SK-N-SH treated with all-trans-retinoic acid at 6 μM for 48 hours (cell line): ENCODE results near the gene TMEM30B.

ENCODE experiments used
- CSRNP3 ChIP-seq: fragments of 250-450 bp; sonication (Bioruptor Pico); IDR thresholded peaks from 2 replicates; pipeline ENCODE4 v1.5.1; 2021; ENCODE audit warnings: mild to moderate bottlenecking, moderate library complexity
- ESRRG ChIP-seq: fragments of 250-450 bp; sonication (Bioruptor Pico); IDR thresholded peaks from 2 replicates; pipeline ENCODE4 v1.6.1; 2021; ENCODE audit warnings: mild to moderate bottlenecking
- GLIS3 ChIP-seq: fragments of 250-450 bp; sonication (Bioruptor Pico); IDR thresholded peaks from 2 replicates; pipeline ENCODE4 v1.5.0; 2020; ENCODE audit warnings: mild to moderate bottlenecking, moderate library complexity
- PATZ1 ChIP-seq: fragments of 250-450 bp; sonication (Bioruptor Pico); IDR thresholded peaks from 2 replicates; pipeline ENCODE4 v1.8.0; 2020; ENCODE audit warnings: mild to moderate bottlenecking, moderate library complexity, borderline replicate concordance
- SNAI2 ChIP-seq: fragments of 250-450 bp; sonication (Bioruptor Pico); IDR thresholded peaks from 2 replicates; pipeline ENCODE4 v1.5.0; 2020; ENCODE audit warnings: mild to moderate bottlenecking, moderate library complexity
- ZC3H10 ChIP-seq: fragments of 250-450 bp; sonication (Bioruptor Pico); IDR thresholded peaks from 2 replicates; pipeline ENCODE4 v1.5.1; 2021; ENCODE audit warnings: mild to moderate bottlenecking, moderate library complexity
- ZFP30 ChIP-seq: fragments of 450-650 bp; formaldehyde crosslinking; IDR thresholded peaks from 2 replicates; pipeline ENCODE4 v1.5.0; 2022; ENCODE audit warnings: mild to moderate bottlenecking, moderate library complexity
- ZNF8 ChIP-seq: fragments of 450-650 bp; formaldehyde crosslinking; IDR thresholded peaks from 2 replicates; pipeline ENCODE4 v1.5.0; 2020; ENCODE audit warnings: mild to moderate bottlenecking, moderate library complexity
- TF ChIP-seq, protein P1 (sequence below): fragments of 250-450 bp; sonication (Bioruptor Pico); IDR thresholded peaks from 2 replicates; pipeline ENCODE4 v1.5.1; 2020; ENCODE audit warnings: low read depth, mild to moderate bottlenecking, moderate library complexity

GRCh38 chr14:61250063-61250462 is 31.1 kb downstream of the TMEM30B start:
- TF ChIP-seq, protein P1, sequence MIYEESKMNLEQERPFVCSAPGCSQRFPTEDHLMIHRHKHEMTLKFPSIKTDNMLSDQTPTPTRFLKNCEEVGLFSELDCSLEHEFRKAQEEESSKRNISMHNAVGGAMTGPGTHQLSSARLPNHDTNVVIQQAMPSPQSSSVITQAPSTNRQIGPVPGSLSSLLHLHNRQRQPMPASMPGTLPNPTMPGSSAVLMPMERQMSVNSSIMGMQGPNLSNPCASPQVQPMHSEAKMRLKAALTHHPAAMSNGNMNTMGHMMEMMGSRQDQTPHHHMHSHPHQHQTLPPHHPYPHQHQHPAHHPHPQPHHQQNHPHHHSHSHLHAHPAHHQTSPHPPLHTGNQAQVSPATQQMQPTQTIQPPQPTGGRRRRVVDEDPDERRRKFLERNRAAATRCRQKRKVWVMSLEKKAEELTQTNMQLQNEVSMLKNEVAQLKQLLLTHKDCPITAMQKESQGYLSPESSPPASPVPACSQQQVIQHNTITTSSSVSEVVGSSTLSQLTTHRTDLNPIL (CRISPR knock-in tag) = no peak
- TF ChIP-seq ZNF8 = no peak
- no peak for TF ChIP-seq ZC3H10 (CRISPR knock-in tag)
- no peak for TF ChIP-seq GLIS3 (CRISPR knock-in tag)
- TF ChIP-seq ESRRG (CRISPR knock-in tag) = no peak
- TF ChIP-seq SNAI2 (CRISPR knock-in tag) = no peak
- no peak for TF ChIP-seq ZFP30 (CRISPR knock-in tag)
- TF ChIP-seq CSRNP3 (CRISPR knock-in tag) = no peak
- no peak for TF ChIP-seq PATZ1 (CRISPR knock-in tag)
